Fibroblast of skin of scalp (primary cell): ENCODE measurements around the gene BOLA1. TPM values are rescaled to one million over a fixed set of nuclear protein-coding genes. Genes with fewer than 3 reads are reported as not detected.
"Not testable (repeated sequence)": the region's sequence is repeated elsewhere in the genome, so short reads cannot be mapped to it uniquely, and the experiment has no call there.

Experiments used
- DNase-seq: peaks from one replicate; pipeline ENCODE4 v3.0.0-alpha.2; 2013
- polyA plus RNA-seq, 2 experiments: library from polyadenylated mRNA; unstranded; fragments of 120-200 nt; gene quantifications; one replicate each; pipeline ENCODE4 v1.2.1, GENCODE V29; 2013; ENCODE audit not compliant: insufficient read length in 2 of 2

BOLA1 gene
- polyA plus RNA-seq (2013, experiment 1 of 2; ENCODE audit: insufficient read length) = 13.2 TPM
- 11.9 TPM for polyA plus RNA-seq (2013, experiment 2 of 2; ENCODE audit: insufficient read length)

- peak; percentile 93 for DNase-seq
Observed at GRCh38 chr1:149899460-149900284, at the start of gene BOLA1. BOLA1 (plus strand) TSS chr1:149899568; CDS start chr1:149900060, 492 bp downstream.

DNA sequence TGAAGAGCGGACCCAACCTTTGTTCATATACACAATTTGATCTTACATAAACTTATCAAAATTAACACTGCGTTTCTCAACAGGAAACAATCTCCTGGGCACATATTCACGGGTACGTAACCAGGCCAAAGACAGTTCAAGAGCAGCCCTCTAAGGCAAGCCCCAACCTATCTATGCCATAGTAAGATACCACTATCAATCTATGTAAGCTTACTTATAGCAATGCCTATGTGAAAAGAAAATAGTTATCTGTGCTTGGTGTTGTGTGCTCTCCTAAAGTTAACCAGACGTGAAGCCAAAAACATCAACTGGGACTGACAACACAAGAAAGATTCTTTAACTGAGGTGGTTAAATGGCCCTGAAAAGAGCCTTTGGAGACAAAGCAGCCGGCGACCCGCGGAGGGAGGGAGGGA is 49.4 kb upstream of the BOLA1 start:
- DNase-seq = no peak

DNA sequence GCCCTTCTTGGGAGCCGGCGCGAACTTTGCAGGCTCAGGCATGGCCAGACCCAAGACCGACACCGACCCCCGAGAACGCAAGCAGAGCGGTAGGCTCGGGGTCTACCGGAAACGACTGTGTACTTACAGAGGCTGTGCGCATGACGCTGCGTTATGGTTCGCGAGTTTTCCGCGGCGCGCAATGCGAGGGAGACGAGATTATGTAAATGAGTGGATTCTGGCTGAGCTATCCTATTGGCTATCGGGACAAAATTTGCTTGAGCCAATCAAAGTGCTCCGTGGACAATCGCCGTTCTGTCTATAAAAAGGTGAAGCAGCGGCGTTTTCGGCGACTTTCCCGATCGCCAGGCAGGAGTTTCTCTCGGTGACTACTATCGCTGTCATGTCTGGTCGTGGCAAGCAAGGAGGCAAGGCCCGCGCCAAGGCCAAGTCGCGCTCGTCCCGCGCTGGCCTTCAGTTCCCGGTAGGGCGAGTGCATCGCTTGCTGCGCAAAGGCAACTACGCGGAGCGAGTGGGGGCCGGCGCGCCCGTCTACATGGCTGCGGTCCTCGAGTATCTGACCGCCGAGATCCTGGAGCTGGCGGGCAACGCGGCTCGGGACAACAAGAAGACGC is 48.5 kb upstream of the BOLA1 start:
- DNase-seq = not testable (repeated sequence)

DNA sequence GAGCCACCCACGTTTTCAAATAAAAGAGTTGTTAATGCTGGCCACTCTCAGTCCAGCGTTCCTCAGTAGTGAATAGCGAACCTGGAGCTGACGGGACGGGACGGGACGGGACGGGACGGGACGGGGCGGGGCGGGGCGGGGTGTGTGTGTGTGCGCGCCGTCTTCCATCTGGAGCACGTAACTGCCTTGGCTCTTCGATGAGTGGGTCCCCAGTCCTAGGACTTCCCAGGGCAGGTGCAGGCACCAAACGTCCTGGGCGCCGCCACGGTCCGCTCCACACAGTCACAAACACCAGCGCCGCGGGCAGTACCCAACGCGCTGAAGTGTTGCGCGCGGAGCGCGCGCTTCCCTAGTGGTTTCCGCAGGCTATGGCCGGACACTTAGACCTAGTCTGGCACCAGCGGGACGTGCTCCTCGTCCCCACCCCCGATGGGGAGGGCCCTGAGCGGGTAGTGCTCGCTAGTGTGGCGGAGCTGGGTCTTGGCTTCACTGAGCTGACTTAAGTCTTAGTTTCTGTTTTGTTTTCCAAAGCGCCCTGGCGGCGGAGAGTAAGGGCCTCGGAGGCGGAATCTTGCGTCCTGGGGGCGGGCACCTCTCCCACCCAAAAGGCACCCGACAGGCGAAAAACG is 47.7 kb upstream of the BOLA1 start:
- not testable (repeated sequence) for DNase-seq

- not testable (repeated sequence) for DNase-seq
Observed at GRCh38 chr1:149852263-149852662, 47.1 kb upstream of the BOLA1 start.

- DNase-seq = not testable (repeated sequence)
Observed at GRCh38 chr1:149860271-149860670, 39.1 kb upstream of the BOLA1 start.

DNA sequence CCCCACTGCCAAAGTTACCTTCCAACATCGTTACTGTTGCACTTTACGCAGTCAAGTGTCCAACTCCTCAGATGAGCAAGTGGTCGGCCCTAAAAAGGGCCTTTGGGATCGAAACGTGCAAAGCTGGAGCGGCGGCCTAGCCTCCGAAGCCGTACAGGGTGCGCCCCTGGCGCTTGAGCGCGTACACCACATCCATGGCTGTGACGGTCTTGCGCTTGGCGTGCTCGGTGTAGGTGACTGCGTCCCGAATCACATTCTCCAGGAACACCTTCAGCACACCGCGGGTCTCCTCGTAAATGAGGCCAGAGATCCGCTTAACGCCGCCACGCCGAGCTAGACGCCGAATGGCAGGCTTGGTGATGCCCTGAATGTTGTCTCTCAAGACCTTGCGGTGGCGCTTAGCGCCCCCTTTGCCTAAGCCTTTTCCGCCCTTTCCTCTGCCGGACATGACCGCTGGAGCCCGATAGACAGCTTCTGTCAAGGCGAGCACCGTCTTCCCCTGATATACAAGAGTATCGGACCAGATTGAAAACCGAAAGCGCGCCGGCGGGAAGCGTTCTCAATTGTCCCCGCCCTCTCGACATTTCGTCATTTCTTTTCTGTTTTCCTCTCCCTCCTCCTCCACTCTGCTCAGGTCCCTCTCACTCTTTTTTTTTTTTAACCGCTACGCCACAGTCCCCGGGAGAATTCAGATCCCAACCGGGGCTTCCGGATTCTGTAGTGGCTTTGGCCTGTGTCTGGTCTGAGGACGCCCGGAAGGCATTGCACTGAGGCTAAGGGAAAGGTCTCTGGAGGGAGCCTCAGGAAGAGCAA is 38.5 kb upstream of the BOLA1 start:
- DNase-seq = not testable (repeated sequence)

GRCh38 chr1:149861497-149862054 is 37.8 kb upstream of the BOLA1 start:
- DNase-seq = not testable (repeated sequence)

GRCh38 chr1:149866887-149867286 is 32.5 kb upstream of the BOLA1 start:
- not testable (repeated sequence) for DNase-seq

GRCh38 chr1:149873060-149873459 is 26.3 kb upstream of the BOLA1 start:
- not testable (repeated sequence) for DNase-seq

GRCh38 chr1:149877211-149877946 is 22.0 kb upstream of the BOLA1 start:
- DNase-seq = no peak

GRCh38 chr1:149879556-149879955 is 19.8 kb upstream of the BOLA1 start:
- no peak for DNase-seq

GRCh38 chr1:149881876-149882275 is 17.5 kb upstream of the BOLA1 start:
- no peak for DNase-seq

- DNase-seq = no peak
Observed at GRCh38 chr1:149883598-149884247, 15.6 kb upstream of the BOLA1 start.

GRCh38 chr1:149884433-149885338 is 14.7 kb upstream of the BOLA1 start:
- peak; percentile 28 for DNase-seq

GRCh38 chr1:149885339-149886120 is 13.8 kb upstream of the BOLA1 start:
- DNase-seq = peak; percentile 94

DNA sequence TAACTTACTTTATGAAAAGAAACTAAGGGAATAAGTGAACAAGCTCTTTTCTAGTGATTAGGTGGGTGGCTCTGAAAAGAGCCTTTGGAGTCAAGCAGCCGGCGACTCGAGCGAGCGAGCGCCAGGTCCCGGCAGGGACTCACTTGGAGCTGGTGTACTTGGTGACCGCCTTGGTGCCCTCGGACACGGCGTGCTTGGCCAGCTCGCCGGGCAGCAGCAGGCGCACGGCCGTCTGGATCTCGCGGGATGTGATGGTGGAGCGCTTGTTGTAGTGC is 13.3 kb upstream of the BOLA1 start:
- peak; percentile 25 for DNase-seq

DNA sequence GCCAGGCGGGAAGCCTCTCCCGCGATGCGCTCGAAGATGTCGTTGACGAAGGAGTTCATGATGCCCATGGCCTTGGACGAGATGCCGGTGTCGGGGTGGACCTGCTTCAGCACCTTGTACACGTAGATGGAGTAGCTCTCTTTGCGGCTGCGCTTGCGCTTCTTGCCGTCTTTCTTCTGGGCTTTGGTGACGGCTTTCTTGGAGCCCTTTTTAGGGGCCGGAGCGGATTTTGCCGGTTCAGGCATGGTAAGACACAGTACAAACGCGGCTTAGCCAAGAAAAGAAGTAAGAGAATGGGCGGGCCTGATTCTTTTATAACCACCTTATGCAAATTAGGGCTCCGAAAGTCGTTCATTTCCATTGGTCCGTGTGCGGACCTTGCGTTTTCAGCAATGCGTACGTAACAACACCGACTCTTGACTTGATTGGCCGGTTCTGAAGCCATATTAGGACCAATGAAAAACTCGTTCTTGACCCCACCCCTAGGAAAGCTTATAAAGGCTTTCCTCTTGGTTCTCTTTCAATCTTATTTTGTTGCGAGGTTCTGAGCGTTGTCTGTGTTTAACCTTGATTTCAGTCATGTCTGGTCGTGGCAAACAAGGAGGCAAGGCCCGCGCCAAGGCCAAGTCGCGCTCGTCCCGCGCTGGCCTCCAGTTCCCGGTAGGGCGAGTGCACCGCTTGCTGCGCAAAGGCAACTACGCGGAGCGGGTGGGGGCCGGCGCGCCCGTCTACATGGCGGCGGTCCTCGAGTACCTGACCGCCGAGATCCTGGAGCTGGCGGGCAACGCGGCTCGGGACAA is 12.8 kb upstream of the BOLA1 start:
- peak; percentile 100 for DNase-seq

DNA sequence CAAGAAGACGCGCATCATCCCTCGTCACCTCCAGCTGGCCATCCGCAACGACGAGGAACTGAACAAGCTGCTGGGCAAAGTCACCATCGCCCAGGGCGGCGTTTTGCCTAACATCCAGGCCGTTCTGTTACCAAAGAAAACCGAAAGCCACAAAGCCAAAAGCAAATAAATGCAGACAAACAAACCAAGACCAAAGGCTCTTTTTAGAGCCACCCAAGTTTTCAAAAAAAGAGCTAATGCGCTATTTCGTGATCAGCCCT is 12.2 kb upstream of the BOLA1 start:
- not testable (repeated sequence) for DNase-seq
